Raji (cell line): ENCODE measurements around the gene SLC35E3.

Experiments
- POLR2A ChIP-seq: IDR thresholded peaks from 2 replicates; pipeline ENCODE4 v1.6.1; 2011; ENCODE audit warnings: low read depth, low read length, control low read depth; ENCODE audit not compliant: insufficient read depth

The SLC35E3 gene

DNA sequence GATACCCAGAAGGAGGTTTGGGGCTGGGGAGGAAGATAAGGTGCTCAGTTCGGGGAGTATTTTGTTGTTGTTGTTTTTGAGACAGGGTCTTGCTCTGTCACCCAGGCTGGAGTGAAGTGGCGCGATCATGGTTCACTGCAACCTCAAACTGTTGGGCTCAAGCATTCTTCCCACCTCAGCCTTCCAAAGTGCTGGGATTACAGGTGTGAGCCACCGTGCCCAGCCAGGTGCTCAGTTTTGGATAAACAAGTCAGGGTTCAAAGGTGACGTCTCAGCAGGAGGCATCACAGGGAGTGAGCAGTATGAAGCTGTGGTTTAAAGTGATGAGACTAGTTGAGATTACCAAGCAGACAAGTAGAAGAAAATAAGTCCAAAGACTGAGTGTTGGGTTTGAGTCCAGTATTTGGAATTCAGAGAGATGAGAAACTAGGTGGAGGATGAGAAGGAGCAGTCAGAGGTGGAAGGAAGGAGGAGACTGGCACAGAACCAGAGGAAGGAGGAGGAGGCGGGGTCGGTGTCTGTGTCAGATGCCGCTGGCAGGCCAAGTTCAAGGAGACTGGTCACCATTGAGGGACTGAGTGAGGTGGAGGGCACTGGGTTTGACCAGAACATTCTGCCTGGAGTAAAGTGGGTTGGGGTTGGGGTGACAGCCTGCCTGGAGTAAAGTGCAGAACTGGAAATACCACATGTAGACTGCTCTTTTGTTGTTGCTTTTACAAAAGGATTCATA is 16.1 kb downstream of the SLC35E3 start:
- TF ChIP-seq POLR2A: no peak

GRCh38 chr12:68762691-68763090 is 16.7 kb downstream of the SLC35E3 start:
- no peak for TF ChIP-seq POLR2A

DNA sequence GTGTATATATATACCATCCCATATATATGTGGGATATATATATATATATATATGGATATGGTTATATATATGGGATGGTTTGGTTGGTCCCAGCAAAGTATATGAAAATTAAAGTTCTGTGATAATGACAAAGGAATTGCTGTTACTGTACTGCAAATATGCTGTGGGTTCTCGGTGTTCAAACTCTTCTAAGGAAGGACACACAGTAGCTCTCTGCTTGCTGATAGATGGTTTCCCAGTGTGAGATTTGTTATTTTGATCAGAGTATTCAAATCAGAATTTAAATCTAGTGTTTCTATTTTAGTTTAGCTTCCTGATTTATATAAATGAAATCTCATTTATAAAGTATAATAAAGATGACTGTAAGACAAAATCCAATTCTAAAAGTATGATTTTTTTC is 19.7 kb downstream of the SLC35E3 start:
- no peak for TF ChIP-seq POLR2A

DNA sequence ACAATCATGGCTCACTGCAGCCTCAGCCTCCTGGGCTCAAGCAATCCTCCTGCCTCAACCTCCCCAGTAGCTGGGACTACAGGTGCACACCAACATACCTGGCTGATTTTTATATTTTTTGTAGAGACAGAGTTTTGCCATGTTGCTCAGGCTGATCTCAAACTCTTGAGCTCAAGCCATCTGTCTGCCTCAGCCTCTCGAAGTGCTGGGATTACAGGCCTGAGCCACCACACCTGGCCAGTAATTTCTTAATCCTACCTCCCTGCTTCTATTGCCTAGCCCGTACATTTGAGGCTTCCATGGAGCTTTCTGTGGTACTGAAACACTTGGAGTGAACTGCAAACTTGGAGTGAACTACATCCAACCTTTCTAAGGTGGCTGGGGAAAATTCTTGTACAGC is 20.7 kb downstream of the SLC35E3 start:
- no peak for TF ChIP-seq POLR2A

GRCh38 chr12:68767191-68767590 is 21.2 kb downstream of the SLC35E3 start:
- TF ChIP-seq POLR2A: no peak

- TF ChIP-seq POLR2A: no peak
These were observed 22.5 kb downstream of the SLC35E3 start for GRCh38 chr12:68768431-68768939.

- TF ChIP-seq POLR2A: no peak
These were observed 24.0 kb downstream of the SLC35E3 start for GRCh38 chr12:68769941-68770340.

- no peak for TF ChIP-seq POLR2A
These were observed 25.4 kb downstream of the SLC35E3 start for GRCh38 chr12:68771223-68771925.

DNA sequence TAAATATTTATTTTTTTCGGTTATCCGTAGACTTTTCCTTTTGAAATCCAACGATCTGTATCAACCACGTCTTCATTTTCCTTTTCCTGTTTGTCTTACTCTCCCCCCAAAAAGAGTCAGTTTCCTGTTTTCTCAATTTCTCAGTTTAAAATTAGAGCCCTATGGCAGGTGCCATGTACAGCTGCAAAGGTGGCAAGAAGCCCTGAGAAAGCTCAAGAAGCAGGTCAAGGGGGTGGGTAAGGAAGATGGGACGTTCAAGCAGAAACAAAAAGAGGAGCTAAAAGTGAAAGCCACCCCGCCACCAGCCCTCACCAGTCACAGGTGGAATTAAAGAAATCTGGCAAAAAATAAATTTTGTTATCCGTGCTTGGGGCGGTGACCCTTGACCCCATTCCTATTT is 26.7 kb downstream of the SLC35E3 start:
- TF ChIP-seq POLR2A: no peak

- TF ChIP-seq POLR2A: no peak
These were observed 27.6 kb downstream of the SLC35E3 start for GRCh38 chr12:68773582-68773981.

- TF ChIP-seq POLR2A: no peak
These were observed 29.2 kb downstream of the SLC35E3 start for GRCh38 chr12:68775121-68775630.

GRCh38 chr12:68776976-68777610 is 31.1 kb downstream of the SLC35E3 start:
- no peak for TF ChIP-seq POLR2A

- TF ChIP-seq POLR2A: no peak
These were observed 33.3 kb downstream of the SLC35E3 start for GRCh38 chr12:68779280-68779679.

GRCh38 chr12:68780731-68781130 is 34.8 kb downstream of the SLC35E3 start:
- TF ChIP-seq POLR2A: no peak

- no peak for TF ChIP-seq POLR2A
These were observed 35.8 kb downstream of the SLC35E3 start for GRCh38 chr12:68781728-68782127.

- TF ChIP-seq POLR2A: no peak
These were observed 38.0 kb downstream of the SLC35E3 start for GRCh38 chr12:68784015-68784414.

DNA sequence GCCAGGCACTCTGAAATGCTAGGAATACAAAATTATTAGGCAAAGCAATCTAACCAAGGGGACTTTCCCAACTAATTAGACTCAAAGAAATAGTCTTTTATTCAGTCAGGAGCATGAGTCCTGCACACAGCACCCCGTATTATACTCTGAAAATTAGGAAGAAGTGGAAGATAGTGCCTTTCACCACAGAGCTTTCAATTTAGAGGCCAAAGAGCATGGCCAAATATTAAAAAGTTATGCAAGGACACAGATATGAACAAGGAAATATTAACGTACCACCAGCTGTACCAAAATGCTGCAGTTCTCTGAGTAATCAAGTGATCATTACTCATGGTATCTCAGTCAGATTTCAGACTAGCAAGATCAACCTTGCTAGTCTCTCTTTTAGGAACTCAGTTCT is 39.4 kb downstream of the SLC35E3 start:
- TF ChIP-seq POLR2A: no peak
